Suprapubic skin (tissue), 3 donors: Measurements from ENCODE around the gene SYNDIG1.

Source experiments
- POLR2A ChIP-seq, 2 donors: fragments of 450-650 bp; IDR thresholded peaks; one replicate each; pipeline ENCODE4 v1.6.1; 2017; ENCODE audit warnings: antibody characterized with exemption in 2 of 2, mild to moderate bottlenecking in 2 of 2, moderate library complexity in 2 of 2
- TF ChIP-seq, protein P1 (sequence below), 2 donors: fragments of 200-600 bp in 1 of 2; fragments of 450-650 bp in 1 of 2; sonication (generic) in 1 of 2; IDR thresholded peaks; one replicate each; pipeline ENCODE4 v1.5.1; 2016 to 2019; ENCODE audit warnings: antibody characterized with exemption in 2 of 2, mild to moderate bottlenecking in 1 of 2, moderate library complexity in 1 of 2

GRCh38 chr20:24577271-24577909, 108.0 kb downstream of the SYNDIG1 start:
- TF ChIP-seq, protein P1, sequence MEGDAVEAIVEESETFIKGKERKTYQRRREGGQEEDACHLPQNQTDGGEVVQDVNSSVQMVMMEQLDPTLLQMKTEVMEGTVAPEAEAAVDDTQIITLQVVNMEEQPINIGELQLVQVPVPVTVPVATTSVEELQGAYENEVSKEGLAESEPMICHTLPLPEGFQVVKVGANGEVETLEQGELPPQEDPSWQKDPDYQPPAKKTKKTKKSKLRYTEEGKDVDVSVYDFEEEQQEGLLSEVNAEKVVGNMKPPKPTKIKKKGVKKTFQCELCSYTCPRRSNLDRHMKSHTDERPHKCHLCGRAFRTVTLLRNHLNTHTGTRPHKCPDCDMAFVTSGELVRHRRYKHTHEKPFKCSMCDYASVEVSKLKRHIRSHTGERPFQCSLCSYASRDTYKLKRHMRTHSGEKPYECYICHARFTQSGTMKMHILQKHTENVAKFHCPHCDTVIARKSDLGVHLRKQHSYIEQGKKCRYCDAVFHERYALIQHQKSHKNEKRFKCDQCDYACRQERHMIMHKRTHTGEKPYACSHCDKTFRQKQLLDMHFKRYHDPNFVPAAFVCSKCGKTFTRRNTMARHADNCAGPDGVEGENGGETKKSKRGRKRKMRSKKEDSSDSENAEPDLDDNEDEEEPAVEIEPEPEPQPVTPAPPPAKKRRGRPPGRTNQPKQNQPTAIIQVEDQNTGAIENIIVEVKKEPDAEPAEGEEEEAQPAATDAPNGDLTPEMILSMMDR (IDR thresholded peaks at IDR 0.05): no peak
- no peak for TF ChIP-seq POLR2A (IDR thresholded peaks at IDR 0.05)
